ENCODE results near the gene MYO1G. TPM values are rescaled to one million over a fixed set of nuclear protein-coding genes. Genes with fewer than 3 reads are reported as not detected.
A peak's percentile ranks its signal among the peaks of the same experiment; 100 is the strongest.

MYO1G gene
- total RNA-seq, 1 donor from 2014 or later, result 0.53 TPM

DNA sequence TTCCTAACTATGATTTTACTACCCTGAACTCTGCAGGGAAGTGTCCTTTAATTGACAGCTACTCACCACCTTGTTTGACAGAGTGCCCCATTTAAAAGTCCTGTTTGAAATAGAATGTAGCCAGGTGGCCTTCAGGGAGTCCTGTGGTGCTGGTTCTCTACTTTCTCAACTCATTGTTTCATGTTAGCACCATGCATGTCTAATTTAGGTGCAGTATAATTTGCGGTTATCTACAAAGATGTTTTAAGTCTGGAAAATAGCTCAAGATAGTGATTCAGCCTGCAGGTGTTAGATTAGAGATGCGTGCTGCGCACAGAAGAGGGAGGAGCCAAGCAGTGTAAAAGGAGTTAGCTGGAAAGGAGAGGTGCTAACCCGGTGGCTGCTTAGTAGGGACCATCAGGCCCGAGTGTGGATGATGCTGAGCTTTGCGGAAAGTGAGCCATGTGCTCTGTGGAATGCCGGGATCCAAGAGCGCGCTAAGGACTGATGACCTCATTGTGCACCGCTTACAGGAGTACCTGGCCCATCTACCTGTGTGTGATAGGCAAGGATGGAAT lies 22.4 kb upstream of the MYO1G start:
- peak overlapping the region; percentile 89 for H3K4me3 Mint-ChIP-seq
- H3K36me3 Mint-ChIP-seq, result peaks cover 3% of the 10 kb centered on the region
- H3K27me3 Mint-ChIP-seq, result no peaks in the 10 kb centered on the region
- H3K4me1 Mint-ChIP-seq (ENCODE audit: unreplicated experiment), result peaks cover 14% of the 10 kb centered on the region
- TF ChIP-seq, protein P1, sequence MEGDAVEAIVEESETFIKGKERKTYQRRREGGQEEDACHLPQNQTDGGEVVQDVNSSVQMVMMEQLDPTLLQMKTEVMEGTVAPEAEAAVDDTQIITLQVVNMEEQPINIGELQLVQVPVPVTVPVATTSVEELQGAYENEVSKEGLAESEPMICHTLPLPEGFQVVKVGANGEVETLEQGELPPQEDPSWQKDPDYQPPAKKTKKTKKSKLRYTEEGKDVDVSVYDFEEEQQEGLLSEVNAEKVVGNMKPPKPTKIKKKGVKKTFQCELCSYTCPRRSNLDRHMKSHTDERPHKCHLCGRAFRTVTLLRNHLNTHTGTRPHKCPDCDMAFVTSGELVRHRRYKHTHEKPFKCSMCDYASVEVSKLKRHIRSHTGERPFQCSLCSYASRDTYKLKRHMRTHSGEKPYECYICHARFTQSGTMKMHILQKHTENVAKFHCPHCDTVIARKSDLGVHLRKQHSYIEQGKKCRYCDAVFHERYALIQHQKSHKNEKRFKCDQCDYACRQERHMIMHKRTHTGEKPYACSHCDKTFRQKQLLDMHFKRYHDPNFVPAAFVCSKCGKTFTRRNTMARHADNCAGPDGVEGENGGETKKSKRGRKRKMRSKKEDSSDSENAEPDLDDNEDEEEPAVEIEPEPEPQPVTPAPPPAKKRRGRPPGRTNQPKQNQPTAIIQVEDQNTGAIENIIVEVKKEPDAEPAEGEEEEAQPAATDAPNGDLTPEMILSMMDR (conservative IDR thresholded peaks at IDR 0.05), result no peak
- no peaks in the 10 kb centered on the region for H3K9me3 Mint-ChIP-seq
- H3K27ac Mint-ChIP-seq, result peak overlapping the region; percentile 88
- no peak for DNase-seq (ENCODE audit: extremely low spot score, unreplicated experiment)

DNA sequence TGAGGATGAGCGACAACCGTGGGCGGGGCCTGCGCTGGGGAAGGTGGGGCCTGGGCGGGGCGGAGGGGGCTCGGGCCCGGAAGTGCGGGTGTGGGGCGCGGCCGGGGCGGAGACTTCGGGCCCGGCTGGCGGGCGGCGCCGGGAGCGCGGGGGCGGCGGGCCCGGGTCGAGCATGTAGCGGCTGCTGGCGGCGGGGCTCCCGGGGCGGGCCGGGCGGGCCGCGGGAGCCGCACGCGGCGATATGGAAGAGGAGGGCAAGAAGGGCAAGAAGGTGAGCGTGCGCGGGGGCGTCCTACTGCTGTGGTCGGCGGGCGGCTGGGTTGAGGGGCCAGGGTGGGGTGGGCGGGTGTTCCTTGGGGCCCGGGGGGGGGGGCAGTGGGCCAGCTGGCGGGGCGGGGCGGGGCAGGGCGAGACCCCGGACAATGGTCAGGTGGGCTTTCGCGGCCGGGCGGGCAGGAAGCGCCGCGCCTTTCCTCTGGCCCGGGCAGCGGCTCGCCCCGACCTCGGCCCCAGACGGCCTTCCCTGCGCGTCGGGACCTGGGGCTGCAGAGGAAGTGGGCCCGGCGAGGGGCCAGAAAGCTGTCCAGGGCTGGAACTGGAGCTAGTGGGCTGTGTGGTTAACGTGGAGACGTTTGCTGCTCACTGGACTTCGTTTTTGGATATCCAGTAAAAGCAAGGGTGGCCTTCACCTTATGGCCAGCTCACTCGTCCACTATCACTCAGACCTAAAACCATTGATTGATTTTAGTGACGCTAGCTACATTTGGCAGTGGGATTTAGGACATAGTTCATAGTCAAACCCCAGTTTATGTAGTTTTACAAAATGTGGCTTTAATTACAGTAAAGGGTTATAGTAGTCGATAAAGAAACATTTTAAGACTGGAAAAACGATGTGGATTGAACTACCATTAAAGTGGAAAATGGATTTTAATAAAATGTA lies 21.5 kb upstream of the MYO1G start, which contains the start of gene CCM2:
TSS of gene CCM2 (plus strand) at position 109 of the 940 bp plus-strand sequence. CDS start at position 242, 133 bp downstream.
- Mint-ChIP-seq H3K27ac (peak within 1 kb of the TSS; percentile 96), H3K9me3 (no peaks in the 10 kb centered on the region), H3K36me3 (peaks cover 3% of the 10 kb centered on the region), H3K4me1 (ENCODE audit: unreplicated experiment) (peaks cover 14% of the 10 kb centered on the region), H3K27me3 (no peaks in the 10 kb centered on the region), H3K4me3 (peak within 1 kb of the TSS; percentile 95)
- TF ChIP-seq, protein P1 (conservative IDR thresholded peaks at IDR 0.05), result no peak
- DNase-seq (ENCODE audit: extremely low spot score, unreplicated experiment), result peak; percentile 77

DNA sequence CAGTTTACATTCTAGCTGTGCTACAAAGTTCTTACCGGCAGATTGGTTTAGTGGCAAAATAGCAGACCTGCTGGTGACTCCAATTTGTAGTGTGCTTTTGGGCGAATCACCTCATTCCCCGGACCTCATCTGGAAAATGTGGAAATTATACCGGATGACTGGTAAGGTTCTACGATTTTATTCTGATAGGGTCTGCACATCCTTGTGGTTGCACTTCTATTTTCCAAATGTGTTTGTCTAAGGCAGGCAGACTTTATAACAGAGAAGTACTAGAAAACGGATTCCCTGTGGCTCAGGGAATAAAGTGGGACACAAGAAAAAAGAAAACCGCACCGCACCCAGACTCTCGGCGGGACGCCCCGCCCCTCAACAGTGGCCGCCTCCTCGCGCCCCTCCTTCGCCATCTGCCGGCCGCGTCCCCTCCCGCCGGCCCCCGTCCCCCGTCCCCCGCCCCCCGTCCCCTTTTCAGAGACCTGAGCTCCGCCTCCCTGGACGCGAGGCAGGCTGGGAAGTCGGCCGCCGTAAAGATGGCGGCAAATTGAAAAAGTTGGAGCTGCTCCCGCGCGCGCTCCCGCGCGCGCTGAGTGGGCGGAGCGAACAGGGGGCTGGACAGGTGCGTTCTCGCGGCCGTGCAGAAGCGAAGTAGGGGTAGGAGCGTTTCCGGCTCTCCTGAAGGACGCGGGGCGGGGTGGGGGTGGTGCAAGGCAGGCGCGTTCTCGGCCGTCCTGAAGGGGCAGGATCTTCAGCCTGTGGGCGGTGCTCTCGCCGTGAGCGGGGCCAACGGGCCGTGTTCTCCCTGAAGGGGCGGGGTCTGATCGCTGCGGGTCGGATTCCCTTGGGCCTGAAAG lies 20.7 kb upstream of the MYO1G start:
- no peaks in the 10 kb centered on the region for H3K9me3 Mint-ChIP-seq
- TF ChIP-seq, protein P1 (conservative IDR thresholded peaks at IDR 0.05), result no peak

DNA sequence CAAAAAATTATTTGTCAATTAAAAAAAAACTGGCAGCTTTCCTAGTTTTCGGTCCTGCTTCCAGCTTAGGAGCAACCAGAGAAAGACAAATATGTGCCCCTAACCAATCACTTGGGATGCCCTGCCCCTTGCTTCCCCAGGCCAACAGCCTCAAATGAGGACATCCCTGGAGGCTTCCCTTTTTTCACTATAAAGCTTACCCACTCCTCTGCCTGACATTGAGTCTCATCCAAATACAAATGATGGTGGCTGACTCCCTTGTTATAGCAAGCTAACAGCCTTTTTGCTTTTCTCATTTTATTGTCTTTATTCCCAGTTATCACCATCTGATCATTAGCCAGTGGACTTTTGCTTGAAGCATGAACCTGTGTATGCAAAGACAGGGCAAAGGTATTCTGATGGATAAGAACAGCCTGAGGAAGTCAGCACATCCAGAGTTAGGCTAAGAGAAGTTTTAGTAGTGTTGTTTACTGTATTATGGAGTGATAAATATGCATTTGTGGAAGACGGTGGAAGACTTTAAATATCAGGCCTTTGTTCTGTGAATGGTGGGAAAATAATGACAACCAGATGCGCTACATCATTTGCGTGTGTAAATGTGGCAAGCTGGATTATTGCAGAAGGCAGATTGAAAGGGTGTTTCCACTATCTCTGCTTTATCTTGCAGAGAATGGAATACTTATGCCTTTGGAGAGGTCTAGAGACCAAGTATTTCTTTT lies 19.5 kb upstream of the MYO1G start:
- peak overlapping the region; percentile 95 for H3K4me3 Mint-ChIP-seq
- TF ChIP-seq, protein P1 (conservative IDR thresholded peaks at IDR 0.05), result no peak
- H3K9me3 Mint-ChIP-seq, result no peaks in the 10 kb centered on the region
- DNase-seq (ENCODE audit: extremely low spot score, unreplicated experiment), result no peak
- peaks cover 3% of the 10 kb centered on the region for H3K36me3 Mint-ChIP-seq
- H3K27ac Mint-ChIP-seq, result peak overlapping the region; percentile 96
- H3K27me3 Mint-ChIP-seq, result no peaks in the 10 kb centered on the region
- peaks cover 14% of the 10 kb centered on the region for H3K4me1 Mint-ChIP-seq (ENCODE audit: unreplicated experiment)

More for the DNA sequence above, 20.7 kb upstream of the MYO1G start:
- H3K27me3 Mint-ChIP-seq, result no peaks in the 10 kb centered on the region
- H3K4me1 Mint-ChIP-seq (ENCODE audit: unreplicated experiment), result peaks cover 14% of the 10 kb centered on the region
- H3K4me3 Mint-ChIP-seq, result peak overlapping the region; percentile 95
- peak; percentile 100 for DNase-seq (ENCODE audit: extremely low spot score, unreplicated experiment)
- H3K36me3 Mint-ChIP-seq, result peaks cover 3% of the 10 kb centered on the region
- peak overlapping the region; percentile 96 for H3K27ac Mint-ChIP-seq
